ENCODE results near the gene B4GALT3.
"Not testable (repeated sequence)": the region's sequence is repeated elsewhere in the genome, so short reads cannot be mapped to it uniquely, and the experiment has no call there.

B4GALT3 gene

DNA sequence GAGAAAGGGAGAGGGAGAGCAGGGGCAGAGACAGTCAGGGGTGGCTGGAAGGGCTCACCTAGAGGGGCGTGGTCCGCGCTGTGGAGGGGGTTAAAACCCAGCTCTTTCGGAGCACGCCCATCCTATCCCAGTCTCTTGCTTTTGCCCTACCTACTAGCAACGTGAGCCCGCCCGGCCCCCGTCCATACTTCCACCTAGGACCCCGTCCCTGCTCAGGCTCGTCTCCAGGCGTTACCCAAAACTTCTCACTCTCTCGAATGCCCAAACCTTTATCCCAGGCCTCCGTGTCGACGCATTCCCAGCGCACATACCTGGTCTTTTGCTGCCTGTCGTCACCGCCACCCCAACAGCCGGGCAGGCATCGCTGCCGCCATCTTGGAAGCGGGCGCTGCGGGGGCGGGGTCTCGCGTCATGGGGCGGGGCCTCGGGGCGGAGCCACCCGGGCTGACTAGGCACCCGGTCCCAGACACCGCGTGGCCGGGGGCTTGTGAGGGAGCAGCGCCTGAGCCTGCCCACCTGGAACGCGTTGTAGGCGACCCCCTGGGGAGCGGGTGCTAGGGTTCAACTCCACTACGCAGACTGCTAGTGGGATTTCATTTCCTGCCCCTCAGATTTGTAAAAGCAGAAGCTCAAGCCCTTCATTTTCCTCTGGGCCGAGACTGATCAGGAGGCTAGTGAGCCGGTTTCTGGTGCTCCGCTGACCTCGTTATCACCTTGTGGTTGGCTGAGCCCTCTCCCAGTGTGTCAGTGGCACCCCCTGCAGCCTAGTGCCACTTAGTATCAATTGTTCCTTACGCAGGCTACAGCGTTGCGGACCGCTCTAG is at the start of gene B4GALT3:
B4GALT3 (minus strand) TSS at position 396 of the 824 bp plus-strand sequence. CDS start 1,447 bp downstream, outside the sequence.
- DNase-seq: peak; percentile 64

DNA sequence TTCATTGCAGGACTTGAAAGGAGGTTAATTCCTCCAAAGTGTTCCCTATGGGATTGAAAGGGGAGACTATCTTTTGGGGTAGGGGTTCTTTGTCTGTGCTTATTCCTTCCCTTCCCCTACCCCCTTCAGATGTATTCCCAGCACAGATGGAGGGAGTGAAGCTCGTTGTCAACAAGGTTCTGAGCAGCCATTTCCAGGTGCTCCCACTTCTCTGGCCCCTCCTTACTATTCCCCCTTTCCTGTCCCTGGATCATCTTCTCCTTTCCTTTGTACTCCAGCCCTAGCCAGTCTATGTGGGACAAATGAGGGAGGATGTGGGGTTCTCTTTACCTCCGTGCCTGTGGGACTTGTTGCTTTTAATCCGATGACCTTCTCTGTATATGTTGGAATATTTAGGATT is 49.5 kb upstream of the B4GALT3 start:
- DNase-seq: no peak

DNA sequence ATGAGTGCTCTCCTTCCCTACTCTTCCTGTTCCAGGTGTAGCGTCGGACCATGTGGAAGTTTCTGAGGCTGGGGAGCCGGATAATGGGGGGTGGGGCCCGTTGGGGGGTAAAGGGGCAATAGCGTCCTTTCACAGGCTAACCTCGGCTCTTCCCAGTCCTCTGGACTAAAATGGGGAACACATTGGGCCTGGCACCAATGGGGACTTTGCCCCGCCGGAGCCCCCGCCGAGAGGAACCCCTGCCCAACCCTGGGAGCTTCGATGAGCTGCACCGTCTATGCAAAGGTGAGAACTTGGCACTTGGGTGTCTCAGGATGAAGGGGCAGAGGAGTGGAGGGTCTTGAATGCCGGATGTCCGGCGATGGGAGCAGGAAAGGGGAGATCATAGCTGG is 49.0 kb upstream of the B4GALT3 start:
- DNase-seq: peak; percentile 38

DNA sequence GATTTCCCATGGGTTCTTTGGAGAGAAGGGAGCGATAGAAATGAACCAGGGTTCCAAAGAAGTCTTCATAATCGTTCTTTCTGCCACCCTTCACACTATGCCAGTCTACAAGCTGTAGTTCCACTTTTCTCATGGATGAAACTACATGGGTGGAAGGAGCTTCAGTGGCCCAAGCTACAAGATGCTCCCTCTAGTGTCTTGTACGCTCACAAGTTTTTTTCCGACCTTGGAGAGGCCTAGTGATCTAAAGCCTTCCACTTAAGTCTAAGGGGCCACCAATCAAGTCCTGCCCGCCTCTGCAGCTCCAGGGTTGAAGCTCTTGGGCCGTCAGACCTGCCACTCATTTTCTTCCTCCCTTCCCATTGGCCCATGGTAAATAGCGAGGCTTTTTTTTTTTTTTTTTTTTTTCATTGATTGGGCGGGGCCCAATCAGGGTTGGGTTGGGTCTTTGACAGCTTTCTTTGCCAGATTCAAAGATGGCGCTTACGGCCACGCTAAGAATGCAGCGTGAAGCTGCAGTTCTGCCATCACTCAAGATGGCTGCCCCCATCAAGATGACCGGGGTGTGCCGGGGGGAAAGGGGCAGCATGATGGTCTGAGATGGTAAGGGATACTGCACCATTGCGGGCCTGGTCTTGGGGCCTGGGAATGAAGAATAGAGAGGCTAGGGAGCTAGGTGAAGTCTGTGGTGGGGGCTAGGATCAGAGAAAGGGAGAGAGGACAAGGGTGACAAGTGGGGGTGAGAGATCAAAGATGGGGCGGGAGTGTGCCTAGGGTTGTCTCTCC is 48.4 kb upstream of the B4GALT3 start, which contains the start of gene TOMM40L:
TOMM40L (plus strand) TSS at position 527 of the 786 bp plus-strand sequence. CDS start 430 bp downstream, outside the sequence.
- peak; percentile 98 for DNase-seq

DNA sequence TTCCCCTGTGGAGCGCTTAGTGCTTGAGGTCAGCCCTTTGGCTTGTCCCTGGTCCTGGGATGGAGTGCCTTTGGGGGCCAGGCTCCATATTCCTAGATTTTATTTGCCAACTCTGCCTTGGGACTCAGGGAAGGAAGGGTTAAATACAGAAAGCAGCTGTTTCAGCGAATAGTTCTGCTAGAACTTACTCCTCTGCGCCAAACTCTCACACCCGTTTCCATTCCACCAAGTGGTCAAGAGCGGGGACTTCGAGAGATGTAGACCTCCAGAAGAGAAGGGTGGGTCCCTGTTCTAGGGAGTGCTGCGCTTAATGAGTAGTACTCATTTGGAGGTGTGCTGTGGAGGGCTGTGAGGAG is 47.8 kb upstream of the B4GALT3 start:
- DNase-seq: no peak

DNA sequence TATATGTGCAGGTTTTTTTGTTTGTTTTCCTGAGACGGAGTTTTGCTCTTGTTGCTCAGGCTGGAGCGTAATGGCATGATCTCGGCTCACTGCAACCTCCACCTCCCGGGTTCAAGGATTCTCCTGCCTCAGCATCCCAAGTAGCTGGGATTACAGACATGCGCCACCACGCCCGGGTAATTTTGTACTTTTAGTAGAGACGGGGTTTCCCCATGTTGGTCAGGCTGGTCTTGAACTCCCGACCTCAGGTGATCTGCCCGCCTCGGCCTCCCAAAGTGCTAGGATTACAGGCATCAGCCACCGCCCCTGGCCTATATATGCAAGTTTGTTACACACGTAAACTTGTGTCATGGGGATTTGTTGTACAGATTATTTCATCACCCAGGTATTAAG is 47.4 kb upstream of the B4GALT3 start:
- not testable (repeated sequence) for DNase-seq

DNA sequence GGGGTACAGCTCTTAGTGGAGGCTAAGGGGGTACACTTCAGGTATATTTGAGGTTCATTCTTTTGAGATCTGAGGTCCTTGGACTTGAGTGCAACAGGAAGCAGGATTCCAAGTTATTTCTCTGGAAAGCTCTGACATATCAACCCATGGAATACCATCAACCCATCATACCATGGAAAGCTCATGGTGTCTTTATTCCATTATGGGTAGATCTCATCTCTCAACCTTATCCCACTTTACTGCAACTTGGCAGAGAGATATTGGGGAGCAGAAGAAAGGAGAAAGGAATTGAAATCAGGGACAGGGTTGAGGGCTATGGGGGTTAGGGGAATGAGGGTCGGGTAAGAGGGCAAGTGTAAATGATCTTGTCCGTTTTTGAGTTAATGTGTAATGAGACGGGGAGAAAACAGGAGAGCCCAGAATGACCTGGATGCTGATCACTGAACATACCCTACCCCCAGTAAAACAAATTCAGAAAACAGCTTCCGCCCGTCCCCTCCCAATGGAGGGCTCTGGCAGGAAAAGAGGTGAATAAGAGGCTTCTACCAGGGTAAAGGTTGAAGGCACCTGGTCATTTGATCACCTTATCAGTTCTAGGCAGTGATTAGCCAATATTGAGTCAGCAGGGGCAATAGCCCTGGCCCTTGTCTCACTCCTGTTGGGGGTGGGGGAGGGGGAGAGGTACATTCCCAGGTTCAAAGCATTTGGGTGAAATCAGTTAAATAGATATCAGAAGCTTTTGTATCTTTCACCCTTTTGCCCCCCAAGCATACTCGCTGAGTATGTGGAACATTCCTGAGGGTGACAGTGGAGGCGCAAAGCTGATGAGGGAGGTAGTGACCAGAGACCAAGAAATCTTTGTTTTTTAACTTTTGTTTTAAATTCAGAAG is 46.7 kb upstream of the B4GALT3 start:
- no peak for DNase-seq

DNA sequence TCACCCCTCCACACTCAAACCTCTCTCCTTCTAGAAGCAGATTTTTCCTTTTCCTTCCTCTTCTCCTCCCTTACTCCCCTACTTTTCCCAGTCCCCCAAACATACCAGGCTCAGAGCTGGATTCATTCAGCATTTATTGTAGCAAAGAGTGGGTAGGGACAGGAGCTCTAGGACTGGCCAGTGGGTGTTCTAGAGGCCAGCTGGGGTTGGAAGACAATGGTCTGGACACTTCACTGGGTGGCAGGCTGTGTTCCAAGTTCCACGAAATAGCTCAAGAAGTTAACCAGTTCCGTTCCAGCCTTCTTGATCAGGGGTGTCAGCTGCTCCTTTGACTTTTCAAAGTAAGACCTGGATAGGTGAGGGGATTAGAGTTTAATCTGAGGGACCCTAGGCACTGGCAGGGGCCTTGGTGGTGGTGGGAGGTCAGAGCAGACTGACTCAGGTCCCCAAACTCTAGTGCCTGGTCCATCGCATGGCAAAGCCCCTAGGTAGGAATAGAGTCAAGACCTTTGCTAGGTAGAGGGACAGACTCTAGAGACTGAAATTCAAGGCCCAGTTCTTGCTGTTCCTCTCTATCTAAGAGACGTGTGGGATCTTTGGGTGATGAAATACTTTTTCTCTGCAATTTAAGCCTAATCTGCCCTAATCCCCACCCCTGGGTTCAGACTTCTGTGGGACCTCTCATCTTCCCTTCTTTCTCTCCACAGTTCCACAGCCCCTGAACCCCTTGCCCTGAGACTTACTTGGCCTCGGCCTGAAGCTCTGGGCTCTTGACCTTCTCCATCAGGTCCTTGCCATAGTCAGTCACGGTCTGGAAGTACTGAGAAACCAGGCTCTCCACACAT is 45.1 kb upstream of the B4GALT3 start:
- no peak for DNase-seq

DNA sequence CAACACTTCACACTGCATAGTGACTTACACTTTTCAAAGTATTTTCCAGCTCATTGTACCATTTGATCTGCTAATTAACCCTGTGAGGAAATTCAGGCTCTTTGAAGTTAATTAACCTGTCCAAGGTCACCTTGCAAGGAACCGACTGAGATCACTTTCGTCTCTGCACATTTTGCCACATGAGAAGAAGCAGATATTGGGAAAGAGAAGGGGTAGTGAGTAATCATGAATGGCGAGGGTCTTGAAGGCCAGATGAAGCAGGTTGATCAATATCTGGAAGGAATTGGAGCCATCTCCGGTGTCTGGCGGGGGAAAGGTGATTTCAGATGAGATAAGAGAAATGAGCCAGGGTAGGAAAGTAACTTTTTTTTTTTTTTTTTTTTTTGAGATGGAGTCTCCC is 42.7 kb upstream of the B4GALT3 start:
- DNase-seq: no peak

DNA sequence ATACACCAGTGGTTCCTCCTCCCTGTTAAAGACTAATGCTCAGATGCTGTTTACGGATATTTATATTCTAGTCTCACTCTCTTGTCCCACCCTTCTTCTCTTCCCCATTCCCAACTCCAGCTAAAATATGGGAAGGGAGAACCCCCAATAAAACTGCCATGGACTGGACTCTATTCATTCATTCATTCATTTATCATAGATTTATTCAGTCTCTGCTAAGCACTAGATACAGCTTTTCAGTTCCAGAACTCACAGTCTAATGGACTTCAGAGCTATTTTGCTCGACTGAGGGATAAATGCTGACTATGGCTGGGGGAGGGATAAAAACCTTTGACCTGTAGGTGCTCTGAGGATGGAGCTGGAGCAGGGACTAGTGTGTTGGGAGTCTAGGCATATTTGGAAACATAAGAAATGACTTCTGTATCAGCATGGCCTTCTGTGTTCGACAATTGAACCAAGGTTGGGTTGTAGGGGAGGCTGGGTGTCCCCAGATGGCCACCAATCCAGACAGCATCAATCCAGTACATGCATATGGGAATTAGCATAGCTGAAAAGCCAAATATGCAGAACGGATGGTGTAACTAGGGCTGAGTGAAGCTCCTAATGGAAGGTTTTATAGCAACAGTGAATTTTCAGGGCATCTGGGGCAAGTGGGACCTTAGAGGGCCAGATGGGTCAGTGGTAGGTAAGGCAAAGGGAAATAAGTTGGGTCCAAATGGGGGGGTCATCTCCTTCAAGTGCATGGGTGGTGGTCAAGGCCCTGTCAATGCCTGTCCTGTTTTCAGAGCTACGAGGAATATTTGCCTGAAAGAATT is 42.0 kb upstream of the B4GALT3 start:
- no peak for DNase-seq

DNA sequence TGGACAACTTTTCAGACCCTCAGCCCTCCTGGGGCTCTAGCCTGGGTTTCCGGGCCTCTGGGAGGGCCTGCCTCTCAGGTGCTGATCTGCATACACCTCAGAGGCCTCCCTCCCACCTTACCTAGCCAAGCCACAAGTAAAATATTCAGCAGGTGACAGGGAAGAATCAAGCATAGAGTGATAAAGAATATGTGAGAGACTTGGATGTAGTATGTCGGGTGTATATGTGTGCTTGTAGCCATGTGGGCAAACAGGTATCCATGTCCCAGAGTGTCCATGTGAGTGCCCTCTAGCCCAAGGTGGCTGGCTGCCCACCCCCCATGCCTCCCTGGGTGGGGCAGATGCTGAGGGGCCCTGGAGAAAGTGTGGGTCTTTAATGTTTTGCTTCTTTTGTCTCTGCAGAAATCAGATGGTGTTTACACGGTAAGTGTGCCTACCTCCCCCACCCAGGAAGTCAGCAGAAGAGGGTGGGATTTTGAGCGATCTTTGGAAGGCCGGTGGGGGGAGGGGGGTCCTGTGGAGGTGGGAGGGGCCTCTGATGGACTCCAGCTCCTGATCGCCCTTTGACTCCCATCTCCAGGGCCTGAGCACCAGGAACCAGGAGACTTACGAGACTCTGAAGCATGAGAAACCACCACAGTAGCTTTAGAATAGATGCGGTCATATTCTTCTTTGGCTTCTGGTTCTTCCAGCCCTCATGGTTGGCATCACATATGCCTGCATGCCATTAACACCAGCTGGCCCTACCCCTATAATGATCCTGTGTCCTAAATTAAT is 41.2 kb upstream of the B4GALT3 start:
- no peak for DNase-seq

DNA sequence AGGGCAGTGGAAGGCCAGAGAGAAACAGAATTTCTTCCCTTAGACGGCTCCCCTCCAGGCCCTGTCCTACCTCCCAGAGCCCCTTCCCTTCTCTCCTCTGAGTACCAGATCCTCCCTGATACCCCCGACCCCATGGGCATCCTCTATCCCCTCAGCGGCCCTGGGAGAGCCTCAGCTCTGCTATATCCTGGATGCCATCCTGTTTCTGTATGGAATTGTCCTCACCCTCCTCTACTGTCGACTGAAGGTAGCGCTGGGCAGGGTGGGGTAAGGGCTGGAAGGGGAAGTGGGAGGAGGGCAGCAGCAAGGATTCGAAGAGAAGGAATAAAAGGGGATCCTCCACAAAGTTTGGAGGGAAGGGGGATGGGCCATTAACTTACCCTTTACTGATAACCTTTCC is 40.5 kb upstream of the B4GALT3 start:
- DNase-seq: no peak

DNA sequence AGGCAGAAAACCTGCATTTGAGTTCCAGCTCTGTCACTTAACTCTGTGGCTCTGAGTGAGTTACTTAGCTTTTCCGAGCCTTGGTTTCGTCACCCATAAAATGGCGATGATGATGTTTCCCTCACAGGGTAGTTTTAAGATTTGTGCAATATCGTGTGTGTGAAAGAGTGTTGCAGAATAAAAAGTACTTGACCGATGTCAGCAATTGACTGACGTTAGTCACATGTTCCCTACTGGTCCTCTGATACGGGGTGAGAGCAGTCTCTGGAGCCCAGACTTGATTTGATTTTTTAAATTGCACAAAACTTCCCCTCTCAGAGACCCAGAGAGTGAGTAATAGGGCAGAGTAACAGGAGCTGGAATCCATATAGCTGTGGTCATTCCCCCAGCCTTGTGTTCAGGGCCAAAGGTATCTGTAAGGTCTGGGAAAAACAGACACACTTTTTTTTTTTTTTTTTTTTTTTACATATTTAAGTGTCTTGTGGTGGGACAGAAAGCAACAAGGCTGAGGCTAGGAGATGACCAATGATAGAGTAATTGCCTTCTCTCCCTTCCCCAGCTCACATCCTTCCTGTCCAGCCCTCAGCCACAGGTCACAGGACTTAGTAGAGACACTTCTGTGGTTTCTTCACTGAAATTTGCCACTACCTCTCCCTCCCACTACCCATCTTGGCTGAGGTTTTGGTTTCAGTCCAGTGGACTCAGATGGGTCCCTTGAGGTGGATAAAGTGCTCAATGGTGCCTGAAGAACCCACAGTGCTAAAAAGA is 39.8 kb upstream of the B4GALT3 start:
- no peak for DNase-seq

DNA sequence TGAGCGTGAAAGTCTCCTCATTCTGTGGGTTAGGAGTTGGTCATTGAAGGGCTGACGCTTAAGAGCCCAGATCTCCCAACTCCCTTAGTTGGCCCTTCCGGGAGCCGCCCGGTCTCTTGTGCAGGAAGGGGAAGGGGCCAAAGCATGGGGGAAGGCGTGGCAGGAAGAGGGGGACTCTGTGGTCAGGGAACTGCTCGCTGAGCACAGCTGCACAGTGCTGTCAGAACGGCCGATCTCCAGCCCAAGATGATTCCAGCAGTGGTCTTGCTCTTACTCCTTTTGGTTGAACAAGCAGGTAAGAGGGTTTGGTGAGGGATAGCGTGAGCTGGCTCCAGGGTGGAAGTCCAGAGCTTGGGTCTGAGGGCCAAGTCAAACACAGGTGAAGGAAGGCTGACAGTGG is 37.8 kb upstream of the B4GALT3 start, which contains the start of gene FCER1G:
FCER1G (plus strand) TSS at position 220 of the 400 bp plus-strand sequence; CDS start at position 247, 27 bp downstream.
- no peak for DNase-seq

DNA sequence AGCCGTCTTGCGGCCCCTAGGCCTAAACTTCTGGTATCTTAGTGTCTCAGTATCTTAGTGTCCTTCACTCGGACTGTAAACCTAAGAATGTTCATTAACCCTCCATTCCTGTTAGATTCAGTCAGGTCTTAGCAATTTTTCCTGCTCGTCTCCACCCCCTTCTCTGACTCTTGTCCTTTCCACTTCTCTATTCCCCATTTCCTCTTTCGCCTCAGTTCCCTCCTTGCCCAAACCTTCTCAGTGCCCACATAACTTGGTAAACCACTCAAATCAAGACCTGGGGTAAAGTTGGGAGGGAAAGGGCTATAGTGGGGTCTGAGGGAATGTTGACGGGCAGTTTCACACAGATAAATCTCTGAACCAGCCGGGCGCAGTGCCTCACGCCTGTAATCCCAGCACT is 37.1 kb upstream of the B4GALT3 start:
- DNase-seq: no peak

DNA sequence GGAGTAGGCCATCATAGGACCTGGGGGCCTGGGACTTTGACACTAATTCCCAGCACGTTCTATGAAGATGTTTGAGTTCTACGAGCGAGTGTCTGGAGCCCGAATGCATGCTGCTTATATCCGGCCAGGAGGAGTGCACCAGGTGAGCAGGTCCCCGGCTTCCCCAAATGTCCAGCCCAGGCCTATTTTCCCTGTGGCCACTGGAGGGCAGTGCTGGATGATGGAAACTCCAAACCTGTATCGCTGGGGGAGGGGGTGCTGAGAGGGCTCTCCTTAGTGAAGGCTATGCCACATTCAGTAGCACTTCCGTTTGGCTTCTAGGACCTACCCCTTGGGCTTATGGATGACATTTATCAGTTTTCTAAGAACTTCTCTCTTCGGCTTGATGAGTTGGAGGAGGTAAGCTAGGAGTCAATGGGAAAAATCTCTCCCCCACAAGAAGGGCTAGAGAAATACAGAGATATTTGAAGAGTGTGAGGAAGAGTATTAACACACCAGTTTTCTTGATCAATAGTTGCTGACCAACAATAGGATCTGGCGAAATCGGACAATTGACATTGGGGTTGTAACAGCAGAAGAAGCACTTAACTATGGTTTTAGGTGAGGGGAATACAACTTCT is 32.6 kb upstream of the B4GALT3 start:
- peak; percentile 45 for DNase-seq

DNA sequence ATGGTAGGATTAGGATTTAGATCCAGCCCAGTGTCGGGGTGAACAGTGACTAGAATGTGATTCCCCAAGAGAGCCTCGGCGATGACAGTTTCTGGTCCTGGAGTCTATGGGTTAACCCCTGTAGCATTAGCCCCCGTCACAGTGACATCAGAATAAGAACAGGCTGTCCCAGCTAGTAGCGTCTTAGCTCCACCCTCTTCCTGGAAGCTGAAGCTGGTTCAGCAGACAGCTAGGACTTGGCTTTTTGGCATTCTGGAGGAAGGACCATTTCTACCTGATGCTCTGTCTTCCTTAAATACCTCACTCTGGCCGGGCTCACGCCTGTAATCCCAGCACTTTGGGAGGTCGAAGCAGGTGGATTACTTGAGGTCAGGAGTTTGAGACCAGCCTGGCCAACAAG is 29.9 kb upstream of the B4GALT3 start:
- DNase-seq: no peak

DNA sequence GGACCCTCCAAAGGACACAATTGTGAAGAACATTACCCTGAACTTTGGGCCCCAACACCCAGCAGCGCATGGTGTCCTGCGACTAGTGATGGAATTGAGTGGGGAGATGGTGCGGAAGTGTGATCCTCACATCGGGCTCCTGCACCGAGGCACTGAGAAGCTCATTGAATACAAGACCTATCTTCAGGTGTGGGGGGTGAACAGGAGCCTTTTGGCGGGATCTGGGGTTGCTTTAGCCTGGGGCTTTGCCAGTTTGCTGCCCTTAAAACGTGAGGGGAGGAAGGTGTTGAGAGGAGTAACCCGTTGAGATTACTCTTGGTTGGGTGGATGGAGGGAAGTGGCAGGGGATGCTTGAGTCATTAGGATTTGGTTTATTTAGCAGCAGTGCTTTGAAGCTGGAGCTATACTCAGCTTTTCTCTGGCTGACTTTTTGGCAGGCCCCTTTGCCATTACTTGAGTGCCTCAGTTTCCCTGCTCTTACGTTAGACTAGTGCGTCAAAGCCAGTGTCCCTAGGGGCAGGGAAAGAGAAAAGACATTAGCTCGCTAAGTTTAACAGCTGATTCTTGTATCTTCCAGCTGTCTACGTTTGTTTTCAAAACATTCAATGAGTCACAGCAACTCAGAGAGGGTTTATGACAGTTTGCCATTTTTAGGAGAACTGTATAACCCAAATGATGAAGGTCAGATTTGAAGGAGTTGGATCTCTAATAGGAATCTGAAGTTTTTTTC is 29.3 kb upstream of the B4GALT3 start:
- DNase-seq: no peak

Measured in NCI-H1694 treated with DMSO at 0.1 percent for 48 hours (cell line).